Epidermal melanocyte (primary cell): ENCODE data around the gene RPS27L.
A peak's percentile ranks its signal among the peaks of the same experiment; 100 is the strongest.

Source experiments
- DNase-seq: peaks from one replicate; pipeline ENCODE4 v3.0.0; 2011; ENCODE audit warnings: low spot score; ENCODE audit not compliant: insufficient read length

Gene RPS27L

DNA sequence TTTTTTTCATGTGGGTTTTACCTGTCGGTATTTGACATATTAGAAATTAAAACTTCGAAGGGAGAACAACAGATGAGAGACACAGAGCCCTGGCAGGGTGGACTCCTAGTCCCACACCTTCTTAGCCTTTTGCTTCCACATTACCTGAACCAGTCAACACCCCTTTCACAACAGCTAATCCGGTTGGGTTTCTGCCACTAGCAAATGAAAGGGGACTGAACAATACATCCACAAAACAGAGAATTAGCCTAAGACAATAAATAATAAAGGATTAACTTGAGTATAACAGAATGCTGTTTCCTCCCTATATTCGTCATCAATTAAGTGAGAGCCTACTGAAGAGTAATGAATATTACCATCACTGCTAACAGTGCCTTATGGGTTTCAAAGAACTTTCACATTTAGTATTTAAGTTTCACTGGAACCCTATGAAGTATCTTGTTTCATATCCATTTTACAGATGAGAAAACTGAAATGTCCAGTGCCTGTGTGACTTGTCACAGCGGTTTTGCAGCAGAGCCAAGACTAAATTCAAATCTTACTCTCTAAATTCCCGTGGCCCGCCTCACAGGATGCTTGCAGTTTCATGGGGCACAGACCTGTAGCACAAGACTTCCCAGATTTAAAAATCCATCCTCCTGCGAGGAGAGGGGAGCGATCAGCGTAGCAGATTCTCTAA lies 31.1 kb upstream of the RPS27L start:
- no peak for DNase-seq

DNA sequence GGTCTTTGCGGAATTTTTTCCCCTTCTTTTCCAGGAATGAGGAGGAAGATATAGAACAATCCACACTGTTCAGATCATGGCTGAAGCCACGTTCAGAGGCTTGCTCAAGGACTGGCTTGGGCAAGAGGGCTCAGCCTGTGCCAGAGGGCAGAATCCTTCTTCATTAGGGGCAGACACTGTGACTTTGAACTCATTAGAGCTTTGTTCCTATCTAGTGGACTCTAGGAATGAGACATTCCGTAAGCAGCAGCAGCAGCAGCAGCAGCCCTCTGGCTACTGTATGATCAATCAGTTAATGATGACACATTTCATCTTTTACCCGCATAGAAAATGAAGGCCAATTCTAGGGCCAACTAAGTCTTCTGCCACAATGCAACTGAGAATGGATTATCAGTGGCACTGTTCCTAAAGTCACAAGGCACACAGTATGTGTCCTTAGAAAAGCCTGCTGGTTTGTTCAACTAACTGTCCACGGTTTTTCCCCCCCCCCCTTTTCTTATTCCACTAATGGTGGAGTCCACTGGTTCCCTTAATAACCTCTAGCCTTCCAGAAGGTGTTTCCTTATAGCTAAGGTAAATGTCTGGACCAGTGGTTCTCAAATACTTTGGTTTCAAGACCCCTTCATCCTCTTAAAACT lies 30.4 kb upstream of the RPS27L start:
- no peak for DNase-seq

DNA sequence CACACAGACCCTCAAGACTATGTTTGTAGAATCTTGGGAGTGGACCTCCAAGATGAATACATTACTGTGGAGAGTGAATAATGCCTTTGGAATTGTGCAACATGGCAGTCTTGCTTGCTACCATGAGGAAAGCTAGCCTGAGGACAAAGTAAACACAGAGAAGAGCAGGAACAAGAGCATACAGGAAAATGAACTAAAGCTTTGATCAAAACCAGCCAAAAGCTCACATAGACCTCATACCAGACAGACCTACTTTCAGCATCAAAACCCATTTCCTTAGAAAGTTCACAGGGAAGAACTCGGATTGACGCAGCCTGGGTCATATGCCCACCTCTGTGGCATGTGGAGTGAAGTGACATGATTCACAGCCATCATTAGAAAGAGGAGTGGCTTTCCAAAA lies 28.8 kb upstream of the RPS27L start:
- no peak for DNase-seq

DNA sequence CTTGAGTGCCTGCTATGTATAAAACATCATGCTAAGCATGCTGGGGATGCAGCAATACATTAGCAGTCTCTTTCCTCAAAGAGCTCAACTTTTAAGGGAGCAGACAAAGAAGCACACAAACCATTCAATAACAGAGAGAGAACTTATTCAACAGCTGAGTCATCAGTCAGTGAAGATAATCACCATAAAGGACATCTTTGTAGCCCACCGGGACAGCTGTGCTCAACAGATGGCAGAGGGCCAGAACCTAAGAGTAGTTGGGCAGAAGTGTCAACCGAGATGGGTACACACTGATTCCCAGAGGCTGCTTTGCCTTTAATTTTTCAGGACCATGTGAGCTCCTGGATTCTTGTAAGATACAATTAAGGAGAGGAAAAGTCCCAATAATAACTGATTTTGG lies 27.9 kb upstream of the RPS27L start:
- no peak for DNase-seq

DNA sequence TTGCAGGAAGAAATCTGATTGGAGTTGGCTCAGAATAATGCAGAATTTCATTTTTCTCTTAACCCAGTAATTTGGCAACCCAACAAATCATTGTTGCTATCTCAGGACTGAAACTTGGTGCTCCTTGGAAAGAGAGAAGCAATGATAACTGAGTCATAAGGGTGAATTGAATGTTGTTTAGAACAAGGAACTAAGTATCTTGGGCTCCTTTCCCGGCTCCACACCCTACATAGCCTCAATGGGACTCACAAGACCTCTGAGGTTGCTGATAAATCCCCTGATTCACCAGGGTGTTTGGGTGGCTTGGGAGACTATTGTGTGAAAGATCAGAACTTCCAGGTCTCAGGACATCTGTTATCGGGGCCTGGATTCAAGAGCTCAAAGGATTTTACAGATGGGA lies 24.4 kb upstream of the RPS27L start:
- no peak for DNase-seq

DNA sequence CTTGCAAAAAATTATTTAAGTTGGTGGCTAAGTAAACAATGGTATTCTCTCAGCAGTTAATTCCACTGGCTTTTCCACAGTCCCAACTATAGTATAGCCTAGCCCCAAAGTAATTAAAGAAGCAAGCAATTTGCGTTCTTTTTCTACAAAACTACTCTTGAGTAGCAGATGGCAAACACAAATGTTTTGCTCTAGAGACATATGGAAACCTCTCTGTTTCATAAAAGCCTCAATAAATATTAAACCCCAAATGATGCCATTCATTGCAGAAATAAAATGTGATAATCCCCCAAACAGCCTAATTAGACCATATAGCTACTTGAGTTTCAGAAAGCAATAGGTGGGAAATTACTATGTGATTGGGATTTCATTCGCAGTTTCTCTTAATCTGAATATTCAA lies 23.5 kb upstream of the RPS27L start:
- no peak for DNase-seq

DNA sequence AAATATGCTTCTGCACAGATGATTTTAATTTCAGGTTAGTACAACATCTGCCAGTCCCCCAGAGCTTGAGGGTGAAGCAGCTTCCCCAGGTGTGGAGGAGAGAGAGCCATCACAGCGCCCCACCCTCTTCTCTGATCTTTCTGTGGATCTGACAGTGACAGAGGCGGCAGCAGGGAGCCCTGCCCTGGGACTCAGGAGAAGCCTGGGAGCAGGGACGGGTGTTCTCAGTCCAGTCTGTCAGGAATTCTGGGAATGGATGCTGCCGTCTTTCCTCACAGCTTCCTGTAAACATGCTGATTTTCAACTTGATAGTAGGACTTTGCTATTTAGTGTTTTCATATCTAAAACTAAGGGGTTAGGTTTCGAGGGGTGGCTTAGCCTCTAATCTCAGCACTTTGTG lies 20.8 kb upstream of the RPS27L start:
- DNase-seq: no peak

DNA sequence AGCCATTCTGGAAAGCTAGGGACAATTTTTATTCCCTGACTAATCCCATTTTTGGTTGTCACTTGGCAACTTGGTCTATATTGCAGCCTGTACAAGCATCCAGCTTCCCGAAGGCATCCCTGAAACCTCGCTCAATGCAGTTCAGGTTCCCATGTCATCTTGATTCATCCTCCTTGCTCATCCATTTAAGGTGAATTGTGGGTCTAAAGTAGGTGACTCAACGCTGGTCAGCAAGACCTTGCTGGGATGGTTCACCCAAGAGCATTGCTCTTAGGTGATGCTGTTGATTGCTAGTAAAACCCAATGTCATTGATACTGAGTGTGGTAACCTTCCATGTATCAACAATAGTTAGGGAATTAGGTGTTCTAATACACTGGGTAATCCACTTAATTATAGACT lies 19.0 kb upstream of the RPS27L start:
- DNase-seq: no peak

DNA sequence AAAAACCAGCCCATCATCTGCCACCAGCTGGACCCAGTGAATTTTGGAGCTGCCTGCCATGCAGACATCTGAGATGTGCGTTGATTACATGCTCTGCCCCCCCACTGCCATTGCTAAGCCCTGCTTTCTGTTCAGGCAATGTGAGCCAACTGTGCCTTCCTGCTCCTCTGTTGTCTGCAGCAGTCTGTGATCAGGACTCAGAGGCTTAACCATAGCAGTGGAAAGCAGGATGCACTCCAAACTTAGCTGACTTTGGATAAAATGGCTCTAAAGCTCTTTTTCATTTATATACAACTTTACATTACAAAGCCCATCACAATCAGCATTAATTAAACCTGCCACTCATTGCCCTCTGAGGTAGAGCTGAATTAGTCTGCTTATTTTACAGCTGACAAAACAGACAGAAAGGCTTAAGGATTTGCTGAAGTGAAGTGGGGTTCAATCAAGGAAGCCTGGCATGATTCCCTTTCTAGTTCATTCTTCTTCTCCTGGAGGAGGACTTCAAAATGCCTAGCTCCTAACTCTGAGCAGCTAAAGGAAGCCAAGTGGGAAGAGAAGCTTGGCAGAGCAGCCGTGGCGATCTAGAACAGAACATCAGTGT lies 15.7 kb upstream of the RPS27L start:
- no peak for DNase-seq

DNA sequence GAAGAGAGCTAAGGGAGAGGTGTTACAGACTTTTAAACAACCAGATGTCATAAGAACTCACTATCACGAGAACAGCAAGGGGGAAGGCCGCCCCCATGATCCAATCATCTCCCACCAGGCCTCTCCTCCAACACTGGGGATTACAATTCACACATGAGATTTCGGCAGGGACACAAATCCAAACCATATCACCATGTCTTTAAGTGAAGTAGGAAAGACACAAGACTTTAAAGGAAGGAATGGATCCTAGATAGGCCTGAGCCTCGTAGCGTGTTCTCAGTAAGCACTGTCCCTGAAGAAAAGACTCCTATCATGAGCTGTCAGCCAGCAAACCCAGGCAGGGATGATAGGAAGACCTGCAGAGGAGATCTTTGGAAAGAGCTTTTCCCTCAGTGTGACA lies 15.1 kb upstream of the RPS27L start:
- DNase-seq: no peak

DNA sequence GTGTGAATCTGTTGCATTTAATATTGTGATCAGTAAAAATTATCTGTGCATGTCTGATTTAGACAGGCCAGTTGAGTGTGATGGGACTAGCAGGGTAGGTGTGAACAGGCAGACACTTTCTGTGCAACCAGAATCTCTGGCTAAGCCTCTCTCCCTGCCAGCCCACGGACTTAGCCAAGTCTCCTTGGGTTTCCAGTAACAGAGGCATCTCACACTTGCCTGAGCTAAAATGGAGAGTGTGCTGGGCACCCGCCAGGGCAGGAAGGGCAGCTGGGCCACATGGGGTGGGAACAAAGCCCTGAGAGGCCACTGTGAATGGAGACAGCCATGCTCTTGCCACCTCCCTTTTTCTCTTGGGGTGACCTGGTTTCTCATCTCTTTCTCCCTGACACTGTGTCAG lies 12.5 kb upstream of the RPS27L start:
- DNase-seq: no peak

DNA sequence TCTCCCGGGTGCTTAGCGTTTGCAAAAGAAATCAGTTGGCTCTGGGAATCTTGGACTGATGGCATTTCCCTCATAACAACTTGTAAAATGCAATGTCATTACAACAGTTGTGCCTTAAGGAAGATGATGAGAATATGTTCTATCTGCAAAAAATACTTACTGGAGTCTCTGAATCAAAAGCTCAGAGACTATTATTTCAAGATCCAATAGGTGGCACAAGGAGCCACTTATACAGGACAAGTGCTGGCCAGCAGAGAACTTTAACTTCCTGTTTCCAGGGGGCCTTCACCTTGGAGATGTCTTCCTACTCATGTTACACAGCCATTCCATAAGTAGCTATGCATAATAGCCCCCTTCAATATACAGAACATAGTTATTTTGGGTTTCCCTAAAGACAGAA lies 8.9 kb upstream of the RPS27L start:
- DNase-seq: no peak

DNA sequence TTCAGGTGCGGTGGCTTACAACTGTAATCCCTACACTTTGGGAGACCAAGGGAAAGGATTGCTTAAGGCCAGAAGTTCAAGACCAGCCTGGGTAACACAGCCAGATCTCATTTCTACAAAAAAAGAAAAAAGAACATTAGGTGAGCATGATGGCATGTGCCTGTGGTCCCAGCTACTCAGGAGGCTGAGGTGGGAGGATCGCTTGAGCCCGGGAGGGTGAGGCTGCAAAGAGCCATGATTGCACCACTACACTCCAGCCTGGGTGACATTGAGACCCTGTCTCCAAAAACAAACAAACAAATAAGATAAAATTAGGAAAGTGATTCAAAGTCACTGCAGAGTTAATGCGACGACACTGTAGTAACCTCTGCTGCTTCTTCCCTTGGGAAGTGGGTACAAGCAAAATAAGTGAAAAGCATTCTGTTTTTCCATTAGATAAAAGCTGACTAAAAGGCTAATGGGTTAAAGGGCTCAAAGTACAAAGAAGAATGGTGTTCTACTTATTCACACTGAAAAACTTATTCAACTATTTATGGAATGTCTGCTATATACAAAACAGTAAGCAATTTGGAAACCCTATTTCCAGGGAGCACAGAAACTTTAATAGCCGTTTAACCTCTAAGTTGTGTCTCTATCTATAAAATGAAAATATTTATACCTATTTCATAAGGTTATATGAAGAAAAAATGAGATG lies 8.0 kb upstream of the RPS27L start:
- no peak for DNase-seq

DNA sequence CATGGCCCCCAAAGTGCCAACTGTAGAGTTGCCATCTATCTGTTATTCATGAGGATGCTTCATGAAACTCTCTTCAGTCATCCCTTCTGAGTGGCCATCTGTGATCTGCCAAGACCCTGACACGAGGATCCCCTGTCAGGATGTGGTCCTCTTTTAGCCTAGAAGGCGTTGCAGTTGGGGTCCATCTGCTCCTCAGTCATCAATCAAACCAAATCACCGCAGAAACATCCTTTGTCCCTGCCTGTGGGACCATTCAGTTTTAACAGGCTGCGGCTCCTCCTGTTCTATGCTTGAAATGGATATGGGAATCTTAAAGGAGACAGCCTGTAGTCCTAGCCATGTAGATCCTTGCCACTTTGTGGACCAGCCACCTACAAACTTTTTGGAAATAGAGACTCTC lies 5.9 kb upstream of the RPS27L start:
- no peak for DNase-seq

DNA sequence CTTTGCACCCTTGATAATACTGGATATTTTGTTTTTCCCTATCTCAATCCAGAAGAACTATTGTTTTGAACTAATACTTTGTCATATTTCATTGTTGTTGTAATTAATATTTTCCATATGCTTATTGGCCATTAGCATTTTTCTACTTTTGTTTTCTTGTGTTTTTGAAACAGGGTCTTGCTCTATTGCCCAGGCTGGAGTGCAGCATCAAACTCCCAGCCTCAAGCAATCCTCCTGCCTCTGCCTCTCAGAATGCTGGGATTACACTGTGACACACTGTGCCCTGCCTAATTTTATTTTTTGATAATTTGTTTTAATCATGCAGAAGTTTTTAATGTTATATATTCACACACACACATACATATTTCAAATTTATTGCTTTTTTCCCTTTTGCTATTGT lies 3.4 kb upstream of the RPS27L start:
- no peak for DNase-seq

DNA sequence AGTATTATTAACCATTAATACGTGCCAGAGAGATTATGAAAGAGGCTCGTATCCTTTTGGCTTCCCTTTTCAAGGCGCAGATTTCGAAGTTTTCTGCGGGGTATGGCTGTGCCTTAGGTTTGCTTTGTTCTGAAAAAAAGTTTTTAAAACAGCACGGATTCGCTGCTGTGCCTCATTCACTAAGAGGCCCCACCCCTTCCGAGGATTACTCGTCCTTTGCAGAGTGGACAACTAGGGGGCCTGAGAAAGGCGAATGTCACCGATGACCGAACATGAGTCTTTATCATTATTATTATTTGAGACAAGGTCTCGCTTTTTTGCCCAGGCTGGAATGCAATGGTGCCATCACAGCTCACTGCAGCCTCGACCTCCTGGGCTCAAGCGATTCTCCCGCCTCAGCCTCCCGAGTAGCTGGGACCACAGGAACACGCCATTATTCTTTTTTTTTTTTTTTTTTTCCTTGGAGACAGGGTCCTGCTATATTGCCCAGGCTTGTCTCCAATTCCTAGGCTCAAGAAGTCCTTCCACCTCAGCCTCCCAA lies 684 bp upstream of the RPS27L start:
- peak; percentile 54 for DNase-seq

DNA sequence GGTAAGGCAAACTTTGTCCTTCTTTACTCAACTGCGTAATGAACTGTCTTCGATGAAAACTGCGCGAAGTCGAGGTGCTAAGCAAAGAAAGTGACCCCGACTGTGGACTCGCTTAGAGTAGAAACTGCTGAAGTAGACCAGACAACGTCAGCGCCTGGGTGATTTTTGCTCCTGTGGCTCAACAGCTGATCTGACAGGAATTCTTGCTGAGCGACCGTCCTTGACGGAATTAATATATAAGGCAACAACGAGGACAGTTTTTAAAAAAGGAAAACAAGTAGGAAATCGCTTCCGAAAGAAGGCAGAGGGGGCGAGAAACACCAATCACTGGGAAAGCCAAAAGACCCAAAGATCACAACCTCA lies 541 bp downstream of the RPS27L start:
- DNase-seq: no peak

DNA sequence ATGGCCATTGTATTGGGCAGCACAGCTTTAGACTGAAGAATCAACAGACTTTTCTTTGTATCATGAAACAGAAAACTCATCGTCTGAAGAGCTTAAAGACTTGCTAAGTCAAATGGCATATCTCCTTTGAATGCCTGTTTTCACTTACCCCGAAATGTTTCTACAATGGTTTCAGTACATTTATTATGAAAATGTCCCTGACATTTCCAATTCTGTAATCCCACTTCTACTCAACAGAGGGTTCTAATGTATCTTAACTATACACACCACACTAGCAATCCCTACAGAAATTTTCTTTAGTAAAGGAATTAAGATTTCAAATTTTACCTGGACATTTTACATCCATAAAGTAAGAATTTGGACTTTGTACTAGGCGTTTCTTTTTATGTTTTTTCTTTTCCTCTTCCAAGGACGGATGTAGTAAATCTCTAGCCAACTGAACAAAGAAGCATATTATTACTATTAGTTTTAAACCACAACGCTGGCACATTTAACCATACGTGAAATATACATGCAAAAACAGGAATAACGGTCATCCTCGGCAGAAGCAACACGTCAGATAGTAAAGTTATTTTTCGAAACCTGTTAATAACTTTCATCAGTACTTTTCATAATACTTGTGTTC lies 1.1 kb downstream of the RPS27L start:
- no peak for DNase-seq

DNA sequence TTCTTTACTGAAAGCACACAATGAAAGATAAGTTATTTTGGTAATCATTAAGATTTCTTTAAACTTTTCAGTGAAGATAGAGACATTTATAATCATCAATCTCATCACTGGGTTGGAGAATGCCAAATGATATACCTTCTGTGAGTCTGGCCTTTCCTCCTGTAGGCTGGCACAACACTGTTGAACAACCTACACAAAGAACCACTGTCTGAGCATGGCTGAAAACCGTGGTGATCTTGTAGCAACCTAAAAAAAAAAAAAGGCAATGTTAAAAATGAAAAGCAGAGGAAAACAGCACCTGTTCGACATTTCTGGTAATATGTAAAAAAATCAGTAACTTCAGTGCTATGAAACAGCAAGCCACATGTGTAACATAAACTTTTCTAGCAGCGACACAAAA lies 1.8 kb downstream of the RPS27L start:
- DNase-seq: no peak

DNA sequence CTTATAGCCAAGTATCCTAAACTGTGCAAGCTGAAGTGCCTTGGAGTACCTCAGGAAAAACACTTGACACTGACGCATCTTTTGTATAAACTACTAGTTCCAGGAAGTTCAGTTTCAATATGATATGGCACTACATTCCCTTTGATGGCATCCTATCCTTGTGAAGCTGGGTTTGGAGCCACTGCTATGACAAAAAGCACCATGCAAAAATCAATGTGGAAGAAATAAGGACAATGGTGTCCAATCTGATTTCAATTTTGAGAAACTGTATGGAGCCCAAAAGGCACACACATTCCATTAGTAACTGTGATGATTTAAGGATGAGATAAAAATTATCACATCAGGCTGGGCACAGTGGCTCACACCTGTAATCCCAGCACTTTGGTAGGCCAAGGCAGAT lies 5.6 kb downstream of the RPS27L start:
- no peak for DNase-seq

DNA sequence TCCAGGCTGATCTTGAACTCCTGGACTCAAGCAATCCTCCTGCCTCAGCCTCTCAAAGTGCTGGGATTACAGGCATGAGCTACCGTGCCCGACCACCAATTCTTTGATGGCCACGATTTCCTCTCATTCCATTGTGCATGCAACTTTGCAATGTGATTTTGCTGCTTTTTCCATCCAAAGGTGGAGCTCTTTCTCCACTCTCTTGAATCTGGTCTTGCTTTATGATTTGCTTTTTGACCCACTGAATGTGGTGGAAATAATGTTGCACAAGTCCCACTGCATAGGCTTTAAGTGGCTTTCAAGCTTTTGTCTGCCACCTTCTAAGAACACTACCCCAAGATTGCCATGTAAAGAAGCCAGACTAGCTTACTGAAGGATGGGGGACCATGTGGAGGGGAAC lies 10.6 kb downstream of the RPS27L start:
- no peak for DNase-seq

DNA sequence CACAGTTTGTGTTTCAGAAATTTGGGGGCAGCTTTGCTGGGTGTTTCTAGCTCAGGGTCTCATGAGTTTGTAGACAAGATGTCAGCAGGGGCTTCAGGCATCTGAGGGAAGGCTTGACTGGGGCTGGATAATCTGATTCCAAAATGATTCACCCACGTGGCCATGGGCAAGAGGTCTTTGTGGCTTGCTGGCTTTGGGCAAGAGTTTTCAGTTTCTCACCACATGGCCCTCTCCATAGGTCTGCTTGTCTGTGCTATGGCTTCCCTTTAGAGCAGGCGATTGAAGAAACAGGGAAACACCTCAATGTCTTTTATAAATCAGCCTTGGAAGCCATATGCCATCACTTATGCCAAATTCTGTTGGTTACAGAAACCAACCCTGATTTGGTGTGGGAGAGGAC lies 11.9 kb downstream of the RPS27L start:
- DNase-seq: no peak
